ENCODE measurements around the gene DPPA2.

DNA sequence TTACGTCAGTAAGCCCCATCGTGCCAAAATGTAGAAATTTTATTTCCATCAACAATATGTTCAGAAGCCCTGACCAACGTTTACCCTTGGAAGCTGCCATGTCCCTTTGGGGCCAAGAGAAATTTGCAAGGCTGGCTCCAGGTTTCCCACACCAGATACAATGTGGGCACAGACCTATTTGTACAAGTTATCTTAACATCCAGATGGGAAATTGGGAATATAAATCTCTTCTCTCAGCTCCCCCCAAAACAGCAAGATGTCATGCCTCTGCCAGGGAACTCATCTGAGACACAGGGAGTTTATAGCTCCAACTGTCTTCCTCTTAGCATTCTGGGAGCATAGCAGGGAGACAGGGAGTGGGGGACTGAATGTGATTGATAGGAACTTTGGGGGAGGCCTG, 9.3 kb upstream of the DPPA2 start:
- TF ChIP-seq, protein P1, sequence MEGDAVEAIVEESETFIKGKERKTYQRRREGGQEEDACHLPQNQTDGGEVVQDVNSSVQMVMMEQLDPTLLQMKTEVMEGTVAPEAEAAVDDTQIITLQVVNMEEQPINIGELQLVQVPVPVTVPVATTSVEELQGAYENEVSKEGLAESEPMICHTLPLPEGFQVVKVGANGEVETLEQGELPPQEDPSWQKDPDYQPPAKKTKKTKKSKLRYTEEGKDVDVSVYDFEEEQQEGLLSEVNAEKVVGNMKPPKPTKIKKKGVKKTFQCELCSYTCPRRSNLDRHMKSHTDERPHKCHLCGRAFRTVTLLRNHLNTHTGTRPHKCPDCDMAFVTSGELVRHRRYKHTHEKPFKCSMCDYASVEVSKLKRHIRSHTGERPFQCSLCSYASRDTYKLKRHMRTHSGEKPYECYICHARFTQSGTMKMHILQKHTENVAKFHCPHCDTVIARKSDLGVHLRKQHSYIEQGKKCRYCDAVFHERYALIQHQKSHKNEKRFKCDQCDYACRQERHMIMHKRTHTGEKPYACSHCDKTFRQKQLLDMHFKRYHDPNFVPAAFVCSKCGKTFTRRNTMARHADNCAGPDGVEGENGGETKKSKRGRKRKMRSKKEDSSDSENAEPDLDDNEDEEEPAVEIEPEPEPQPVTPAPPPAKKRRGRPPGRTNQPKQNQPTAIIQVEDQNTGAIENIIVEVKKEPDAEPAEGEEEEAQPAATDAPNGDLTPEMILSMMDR (IDR thresholded peaks at IDR 0.05), result no peak
- TF ChIP-seq POLR2A (IDR thresholded peaks at IDR 0.05), result no peak
